ENCODE measurements around the gene PTS.
A peak's percentile ranks its signal among the peaks of the same experiment; 100 is the strongest.
"Not testable (repeated sequence)": the region's sequence is repeated elsewhere in the genome, so short reads cannot be mapped to it uniquely, and the experiment has no call there.

Gene PTS

GRCh38 chr11:112226062-112226830 is at the start of gene PTS:
Gene PTS, plus strand, starts transcription at chr11:112226428. Its CDS starts 16 bp downstream, at chr11:112226444.
- DNase-seq: peak; percentile 90

DNA sequence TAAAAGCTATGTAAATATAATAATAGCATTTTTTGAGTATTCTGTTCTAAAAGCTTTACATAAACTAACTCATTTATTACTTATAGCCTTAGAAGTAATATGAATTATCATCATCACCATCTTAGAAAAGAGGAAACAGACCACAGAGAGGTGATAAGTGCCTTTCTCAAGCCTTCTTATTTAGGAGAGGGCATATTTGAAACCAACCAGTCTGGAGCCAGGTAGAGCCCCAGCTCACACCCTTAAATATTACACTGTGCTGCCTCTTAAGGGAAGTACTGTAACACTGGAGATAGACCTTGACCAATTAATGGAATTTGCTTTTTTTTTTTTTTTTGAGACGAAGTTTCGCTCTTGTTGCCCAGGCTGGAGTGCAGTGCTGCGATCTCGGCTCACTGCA is 48.6 kb upstream of the PTS start:
- no peak for DNase-seq

GRCh38 chr11:112178428-112178827 is 47.8 kb upstream of the PTS start:
- DNase-seq: no peak

GRCh38 chr11:112178936-112179335 is 47.3 kb upstream of the PTS start:
- DNase-seq: no peak

DNA sequence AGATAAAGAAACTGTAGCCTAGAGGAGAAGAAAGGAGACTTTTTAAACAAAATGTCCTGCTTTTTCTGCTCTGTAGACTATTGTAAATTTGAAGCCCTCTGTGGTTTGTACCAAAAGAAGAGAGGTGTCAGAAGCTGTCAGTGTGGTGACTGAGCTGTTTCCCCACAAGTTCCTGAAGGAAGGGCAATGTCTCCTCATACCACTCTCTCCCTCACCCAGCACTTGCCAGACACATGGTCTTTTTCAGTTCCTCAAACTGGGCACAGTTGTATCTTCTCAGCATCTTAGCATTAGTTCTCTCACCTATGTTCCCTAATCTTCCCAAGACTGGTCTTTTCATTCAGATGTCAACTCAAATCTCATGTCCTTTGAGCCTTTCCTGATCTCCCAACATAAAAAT is 46.6 kb upstream of the PTS start:
- DNase-seq: no peak

DNA sequence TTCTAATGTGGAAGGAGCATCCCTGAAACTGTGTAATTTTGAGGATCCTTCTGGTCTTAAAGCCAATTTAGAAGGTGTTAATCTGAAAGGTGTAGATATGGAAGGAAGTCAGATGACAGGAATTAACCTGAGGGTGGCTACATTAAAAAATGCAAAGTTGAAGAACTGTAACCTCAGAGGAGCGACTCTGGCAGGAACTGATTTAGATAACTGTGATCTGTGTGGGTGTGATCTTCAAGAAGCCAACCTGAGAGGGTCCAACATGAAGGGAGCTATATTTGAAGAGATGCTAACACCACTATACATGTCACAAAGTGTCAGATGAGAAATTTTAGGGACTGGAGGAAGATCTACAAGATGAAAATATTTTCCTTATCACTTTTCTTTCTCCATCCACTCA is 43.4 kb upstream of the PTS start:
- DNase-seq: no peak

DNA sequence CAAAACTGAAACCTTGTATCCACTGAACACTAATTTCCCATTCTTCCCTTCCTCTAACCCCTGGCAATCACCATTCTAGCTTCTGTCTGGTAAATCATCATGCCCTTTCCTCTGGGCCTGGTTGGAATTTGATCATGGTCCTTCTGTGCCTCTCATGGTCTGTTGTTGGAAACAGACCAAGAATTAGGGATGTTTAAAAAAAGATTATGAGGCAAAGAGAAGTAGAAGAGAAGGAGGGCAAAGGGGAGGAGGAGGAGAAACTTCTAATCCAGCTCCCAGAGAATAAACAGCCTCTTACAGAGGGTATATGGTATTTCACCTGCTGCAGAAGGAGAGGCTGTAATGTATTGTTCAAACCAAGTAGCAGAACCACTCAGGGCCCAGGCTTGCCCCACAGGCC is 40.3 kb upstream of the PTS start:
- no peak for DNase-seq

DNA sequence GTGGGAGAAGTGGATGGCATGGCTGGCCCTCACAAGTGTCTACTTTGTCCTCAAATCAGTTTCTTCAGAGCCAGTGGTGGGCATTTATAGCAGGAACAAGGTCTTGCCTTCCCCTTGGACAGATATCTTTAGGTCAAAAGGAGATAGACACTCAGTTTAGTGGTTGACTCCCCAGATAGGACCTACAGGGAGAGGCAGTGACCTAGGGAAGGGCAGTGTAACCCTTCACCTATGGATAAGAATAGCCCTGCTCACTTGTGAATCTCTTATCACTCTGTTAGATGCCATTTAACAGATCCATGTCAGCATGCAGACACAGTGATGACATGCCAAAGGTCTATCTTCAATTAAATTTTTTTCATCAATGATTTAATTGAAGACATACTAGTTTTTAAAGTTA is 39.9 kb upstream of the PTS start:
- no peak for DNase-seq

DNA sequence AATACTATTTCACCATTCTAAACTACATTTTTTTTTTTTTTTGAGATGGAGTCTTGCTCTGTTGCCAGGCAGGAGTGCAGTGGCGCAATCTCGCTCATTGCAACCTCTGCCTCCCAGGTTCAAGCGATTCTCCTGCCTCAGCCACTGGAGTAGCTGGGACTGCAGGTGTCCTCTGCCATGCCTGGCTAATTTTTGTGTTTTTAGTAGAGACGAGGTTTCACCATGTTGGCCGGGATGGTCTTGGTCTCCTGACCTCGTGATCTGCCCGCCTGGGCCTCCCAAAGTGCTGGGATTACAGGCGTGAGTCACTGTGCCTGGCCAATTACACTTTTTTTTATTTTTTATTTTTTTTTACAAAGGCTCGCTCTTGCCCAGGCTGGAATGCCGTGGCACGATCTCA is 31.1 kb upstream of the PTS start:
- DNase-seq: not testable (repeated sequence)

DNA sequence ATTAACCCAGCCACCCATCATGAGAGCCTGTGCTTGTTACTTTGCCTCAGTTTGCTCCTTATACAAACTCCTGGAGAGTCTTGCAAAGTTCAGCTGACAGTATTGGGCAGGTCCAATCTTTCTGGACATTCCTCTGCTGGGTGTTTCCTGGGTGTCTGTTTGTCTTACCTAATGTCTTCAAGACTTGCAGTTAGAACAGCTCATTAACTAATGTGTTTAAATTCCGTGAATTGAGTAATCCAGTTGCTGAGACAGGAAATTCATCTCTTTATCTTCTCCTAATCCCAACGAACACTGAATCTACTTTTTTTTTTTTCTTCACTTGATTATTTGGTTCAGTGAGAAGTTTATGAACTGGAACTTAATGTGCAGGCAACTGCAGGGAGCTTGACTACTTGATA is 30.3 kb upstream of the PTS start:
- no peak for DNase-seq

DNA sequence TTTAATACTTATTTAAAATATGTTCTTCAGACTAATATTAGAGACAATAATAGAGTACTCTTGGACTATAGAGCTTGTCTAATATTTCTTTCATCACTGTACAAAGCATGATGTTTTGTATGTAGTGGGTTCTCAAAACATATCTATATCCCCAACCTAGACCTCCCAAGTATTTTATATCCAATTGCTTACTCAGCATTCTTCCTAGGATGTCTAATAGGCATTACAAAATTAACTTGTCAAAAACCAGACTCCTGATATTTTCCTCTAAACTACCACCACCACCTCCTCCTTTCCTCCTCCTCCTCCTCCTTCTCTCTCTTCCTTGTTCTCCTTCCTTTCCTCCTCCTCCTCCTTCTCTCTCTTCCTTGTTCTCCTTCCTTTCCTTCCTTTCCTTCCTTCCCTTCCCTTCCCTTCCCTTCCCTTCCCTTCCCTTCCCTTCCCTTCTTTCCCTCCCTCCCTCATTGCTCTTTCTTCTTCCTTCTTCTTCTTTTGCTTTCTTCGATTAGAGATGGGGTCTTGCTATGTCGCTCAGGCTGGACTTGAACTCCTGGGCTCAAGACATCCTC is 29.6 kb upstream of the PTS start:
- no peak for DNase-seq

DNA sequence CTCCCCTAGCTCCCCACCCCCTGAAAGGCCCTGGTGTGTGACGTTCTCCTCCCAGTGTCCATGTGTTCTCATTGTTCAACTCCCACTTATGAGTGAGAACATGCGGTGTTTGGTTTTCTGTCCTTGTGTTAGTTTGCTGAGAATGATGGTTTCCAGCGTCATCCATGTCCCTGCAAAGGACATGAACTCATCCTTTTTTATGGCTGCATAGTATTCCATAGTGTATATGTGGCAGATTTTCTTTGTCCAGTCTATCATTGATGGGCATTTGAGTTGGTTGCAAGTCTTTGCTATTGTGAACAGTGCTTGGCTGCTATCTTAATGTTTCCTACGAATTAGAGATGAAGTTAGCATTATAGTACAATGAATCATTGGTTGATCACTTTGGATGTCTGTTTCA is 27.1 kb upstream of the PTS start:
- DNase-seq: not testable (repeated sequence)

DNA sequence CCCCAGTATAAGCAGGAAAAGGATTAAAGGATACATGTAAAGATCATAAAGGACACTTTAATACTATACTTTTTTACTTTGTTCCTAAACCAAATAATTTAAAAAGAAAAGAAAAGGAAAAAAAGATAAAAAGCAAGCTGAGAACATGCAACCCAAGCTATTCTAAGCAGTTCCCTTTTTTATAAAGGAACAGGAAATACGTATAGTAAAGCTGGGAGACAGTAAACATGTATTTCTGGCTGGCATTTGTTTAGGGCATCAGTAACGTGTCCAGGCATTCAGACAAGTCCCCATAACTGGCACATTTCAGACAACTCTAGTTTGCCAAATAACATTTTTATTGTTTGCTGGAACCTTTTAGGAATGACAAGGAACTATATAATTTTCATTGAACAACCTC is 26.0 kb upstream of the PTS start:
- DNase-seq: no peak

- no peak for DNase-seq
These were observed 20.2 kb upstream of the PTS start for GRCh38 chr11:112206071-112206470.

DNA sequence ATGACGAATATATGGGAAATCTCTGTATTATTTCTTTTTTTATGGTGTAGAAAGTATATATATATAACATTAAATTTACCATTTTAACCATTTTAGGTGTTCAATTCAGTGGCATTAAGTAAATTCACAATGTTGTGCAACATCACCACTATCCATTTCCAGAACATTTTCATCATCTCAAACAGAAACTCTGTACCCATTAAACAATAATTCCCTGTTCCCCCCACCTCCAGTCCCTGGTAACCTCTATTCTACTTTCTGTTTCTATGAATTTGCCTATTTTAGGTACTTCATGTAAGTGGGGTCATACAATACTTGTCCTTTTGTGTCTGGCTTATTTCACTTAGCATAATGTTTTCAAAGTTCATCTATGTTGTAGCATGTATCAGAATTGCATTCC is 15.3 kb upstream of the PTS start:
- DNase-seq: no peak

DNA sequence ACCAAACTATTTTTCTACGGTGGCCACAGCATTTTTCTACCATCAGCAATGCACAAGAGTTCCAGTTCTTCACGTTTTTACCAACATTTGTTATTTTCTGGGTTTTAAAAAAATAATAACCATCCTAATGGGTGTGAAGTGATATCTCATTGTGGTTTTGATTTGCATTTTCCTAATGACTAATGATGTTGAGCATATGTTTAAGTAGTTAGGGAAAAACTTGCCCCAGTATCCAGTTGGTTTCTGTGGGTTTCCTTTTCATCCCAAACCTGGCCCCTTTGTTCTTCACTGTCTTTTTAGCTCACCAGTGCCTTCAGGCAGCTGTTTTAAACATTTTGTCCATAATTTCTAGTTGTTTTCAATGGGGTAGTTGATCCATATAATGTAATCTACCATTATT is 14.7 kb upstream of the PTS start:
- no peak for DNase-seq

DNA sequence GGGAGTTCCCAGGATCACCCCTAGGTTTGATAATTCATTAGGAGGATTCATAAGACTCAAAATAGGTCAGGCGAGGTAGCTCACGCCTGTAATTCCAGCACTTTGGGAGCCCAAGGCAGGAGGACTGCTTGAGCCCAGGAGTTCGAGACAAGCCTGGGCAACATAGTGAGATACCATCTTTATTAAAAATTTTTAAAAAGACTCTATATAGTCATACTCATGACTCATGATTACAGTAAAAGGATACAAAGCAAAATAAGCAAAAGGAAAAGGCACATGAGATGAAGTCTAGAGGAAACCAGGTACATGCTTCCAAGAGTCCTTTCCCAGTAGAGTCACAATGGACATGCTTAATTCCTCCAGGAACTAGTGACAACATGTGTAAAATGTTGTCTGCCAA is 13.9 kb upstream of the PTS start:
- DNase-seq: no peak

GRCh38 chr11:112212710-112213109 is 13.5 kb upstream of the PTS start:
- no peak for DNase-seq

- DNase-seq: no peak
These were observed 12.5 kb upstream of the PTS start for GRCh38 chr11:112213753-112214152.

DNA sequence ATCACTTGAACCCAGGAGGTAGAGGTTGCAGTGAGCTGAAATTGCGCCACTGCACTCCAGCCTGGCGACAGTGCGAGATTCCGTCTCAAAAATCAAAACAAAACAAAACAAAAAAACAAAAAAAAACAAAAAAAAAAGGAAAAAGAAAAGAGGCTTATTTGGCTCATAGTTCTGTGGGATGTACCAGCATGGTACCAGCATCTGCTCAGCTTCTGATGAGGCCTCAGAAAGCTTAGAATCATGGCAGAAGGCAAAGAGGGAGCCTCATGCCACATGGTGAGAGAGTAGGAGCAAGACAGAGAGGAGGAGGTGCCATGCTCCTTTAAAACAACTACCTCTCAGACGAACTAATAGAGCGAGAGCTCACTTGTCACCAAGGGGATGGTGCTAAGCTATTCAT is 10.6 kb upstream of the PTS start:
- DNase-seq: no peak

GRCh38 chr11:112216561-112217105 is 9.6 kb upstream of the PTS start:
- DNase-seq: no peak

- peak; percentile 83 for DNase-seq
These were observed 6.6 kb upstream of the PTS start for GRCh38 chr11:112219476-112220232.

DNA sequence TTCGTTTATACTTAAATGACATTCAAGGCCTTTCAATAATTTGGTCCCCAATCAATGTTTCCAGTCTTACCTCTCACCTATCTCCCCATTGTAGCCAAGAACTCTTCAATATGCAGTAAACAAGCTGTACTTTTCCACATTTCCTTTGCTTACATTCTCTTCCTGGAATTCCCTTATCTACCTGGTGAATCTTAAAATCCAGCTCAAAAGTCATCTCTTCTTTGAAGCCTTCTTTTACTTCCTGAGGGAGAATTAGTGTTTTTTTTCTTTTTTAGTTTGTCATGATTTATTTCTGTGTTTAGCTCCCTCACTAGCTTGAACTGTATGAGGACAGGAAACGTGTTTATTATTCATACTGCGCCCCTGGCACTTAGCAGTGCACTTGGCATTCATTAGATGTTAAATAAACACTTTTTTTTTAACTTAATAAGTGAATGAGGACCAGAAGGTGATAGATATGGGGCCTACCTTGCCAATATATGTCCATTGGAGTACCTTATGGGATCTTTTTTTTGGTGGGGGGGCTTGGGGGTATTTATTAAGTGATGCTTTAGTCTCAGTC is 4.9 kb upstream of the PTS start:
- DNase-seq: peak; percentile 39

- DNase-seq: no peak
These were observed 3.9 kb upstream of the PTS start for GRCh38 chr11:112222303-112222702.
